Ascending aorta (tissue), 2 donors: ENCODE data around the gene ALX3. TPM values are rescaled to one million over a fixed set of nuclear protein-coding genes. Genes with fewer than 3 reads are reported as not detected.

Experiments
- DNase-seq, 2 donors: peaks; one replicate each; pipeline ENCODE4 v3.0.0-alpha.2; 2019; ENCODE audit warnings: low spot score in 2 of 2
- H3K27ac ChIP-seq, 2 donors: fragments of 200-600 bp; sonication (generic); one replicate each; pipeline ENCODE4 v1.5.1; 2016 to 2017; ENCODE audit warnings: mild to moderate bottlenecking in 1 of 2
- H3K27me3 ChIP-seq: fragments of 200-600 bp; sonication (generic); one replicate; pipeline ENCODE4 v1.5.1; 2017
- H3K36me3 ChIP-seq, 2 donors: fragments of 200-600 bp; sonication (generic); one replicate each; pipeline ENCODE4 v1.5.1; 2016
- H3K4me1 ChIP-seq, 2 donors: fragments of 200-600 bp; sonication (generic); one replicate each; pipeline ENCODE4 v1.5.1; 2016 to 2017; ENCODE audit warnings: mild to moderate bottlenecking in 1 of 2
- H3K4me3 ChIP-seq, 2 donors: fragments of 200-600 bp; sonication (generic); one replicate each; pipeline ENCODE4 v1.5.1; 2016 to 2017; ENCODE audit warnings: mild to moderate bottlenecking in 1 of 2
- H3K9me3 ChIP-seq, 2 donors: fragments of 200-600 bp; sonication (generic); one replicate each; pipeline ENCODE4 v1.5.1; 2016
- CTCF ChIP-seq, 3 experiments: fragments of 200-600 bp in 2 of 3; fragments of 450-650 bp in 1 of 3; sonication (generic) in 2 of 3; IDR thresholded peaks; one replicate each; pipeline ENCODE4 v1.5.1; 2016 to 2019; ENCODE audit warnings: antibody characterized with exemption in 3 of 3, mild to moderate bottlenecking in 1 of 3, moderate library complexity in 1 of 3
- intact Hi-C: fragments of 100-400 bp; cut with DNase I; formaldehyde crosslinking; loops from one replicate; pipeline ENCODE4 v1.15.1; 2023
- total RNA-seq: library from RNA; depleted of rRNA; stranded (reverse); fragments of >200 nt; gene quantifications from one replicate; pipeline ENCODE4 v1.1.0, GENCODE V29; 2016

ALX3 gene
- total RNA-seq, 1 donor from 2014 or later = not detected

- Histone ChIP-seq H3K9me3 (no peaks in the 10 kb centered on the region), H3K4me3 (no peak overlapping the region), H3K4me1 (no peaks in the 10 kb centered on the region), H3K27me3 (no peaks in the 10 kb centered on the region), H3K27ac (no peak overlapping the region), H3K36me3 (no peaks in the 10 kb centered on the region)
- TF ChIP-seq CTCF (IDR thresholded peaks at IDR 0.05) = peak; percentile 73 to 95 (median 95)
- DNase-seq = peak in 1 of 2 donors; percentile 78
- intact Hi-C loops = loop anchor here (1.0 kb wide), 3 partner anchors 18 to 77 kb away; no protein-coding TSS in a partner anchor
These were observed 35.8 kb upstream of the ALX3 start for GRCh38 chr1:110106013-110106941.

GRCh38 chr1:110102081-110102480, 31.6 kb upstream of the ALX3 start:
- TF ChIP-seq CTCF (IDR thresholded peaks at IDR 0.05) = no peak
- H3K36me3 ChIP-seq = no peaks in the 10 kb centered on the region

GRCh38 chr1:110100335-110100734, 29.9 kb upstream of the ALX3 start:
- TF ChIP-seq CTCF (IDR thresholded peaks at IDR 0.05) = no peak
- H3K27me3 ChIP-seq = no peaks in the 10 kb centered on the region
- DNase-seq = no peak
- intact Hi-C loops = no loop called here
- H3K36me3 ChIP-seq = no peaks in the 10 kb centered on the region
- no peak overlapping the region for H3K4me3 ChIP-seq
- no peaks in the 10 kb centered on the region for H3K9me3 ChIP-seq
- no peaks in the 10 kb centered on the region for H3K4me1 ChIP-seq
- no peak overlapping the region for H3K27ac ChIP-seq

More at GRCh38 chr1:110102081-110102480, 31.6 kb upstream of the ALX3 start:
- Histone ChIP-seq H3K27me3 (no peaks in the 10 kb centered on the region), H3K4me3 (no peak overlapping the region), H3K27ac (no peak overlapping the region), H3K9me3 (no peaks in the 10 kb centered on the region), H3K4me1 (no peaks in the 10 kb centered on the region)
- intact Hi-C loops = no loop called here
- no peak for DNase-seq

GRCh38 chr1:110098222-110099026, 28.0 kb upstream of the ALX3 start:
- Histone ChIP-seq H3K27me3 (no peaks in the 10 kb centered on the region), H3K9me3 (no peaks in the 10 kb centered on the region), H3K27ac (no peak overlapping the region), H3K4me3 (no peak overlapping the region), H3K36me3 (no peaks in the 10 kb centered on the region), H3K4me1 (no peaks in the 10 kb centered on the region)
- intact Hi-C loops = no loop called here
- DNase-seq = no peak
- no peak for TF ChIP-seq CTCF (IDR thresholded peaks at IDR 0.05)

- Histone ChIP-seq H3K36me3 (no peaks in the 10 kb centered on the region), H3K4me1 (no peaks in the 10 kb centered on the region), H3K4me3 (no peak overlapping the region), H3K9me3 (no peaks in the 10 kb centered on the region), H3K27ac (no peak overlapping the region), H3K27me3 (no peaks in the 10 kb centered on the region)
- TF ChIP-seq CTCF (IDR thresholded peaks at IDR 0.05) = no peak
- no peak for DNase-seq
- intact Hi-C loops = no loop called here
These were observed 27.2 kb upstream of the ALX3 start for GRCh38 chr1:110097507-110098221.
